ENCODE results near the gene PTPN18.
"Not testable (repeated sequence)": the region's sequence is repeated elsewhere in the genome, so short reads cannot be mapped to it uniquely, and the experiment has no call there.

Gene PTPN18

DNA sequence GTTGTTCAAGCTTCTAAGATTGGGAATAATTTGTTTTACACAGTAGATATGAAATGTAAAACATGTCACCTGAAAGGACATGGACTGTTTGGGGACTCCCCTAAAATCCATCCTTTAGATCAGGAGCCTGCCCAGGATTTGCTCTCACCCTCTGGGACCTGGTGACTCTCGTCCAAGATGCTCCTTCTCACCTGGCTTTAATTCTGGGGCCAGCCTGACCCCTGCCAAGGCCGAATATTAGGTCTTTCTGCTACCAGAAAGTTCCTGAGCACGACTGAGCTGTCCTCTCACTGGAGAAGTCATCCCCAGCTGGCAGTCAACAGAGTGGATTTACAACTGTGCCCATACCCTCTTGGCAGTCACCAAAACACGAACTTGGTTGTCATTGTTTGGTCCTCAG lies 25.3 kb downstream of the PTPN18 start:
- no peak for DNase-seq (ENCODE audit: low spot score)

DNA sequence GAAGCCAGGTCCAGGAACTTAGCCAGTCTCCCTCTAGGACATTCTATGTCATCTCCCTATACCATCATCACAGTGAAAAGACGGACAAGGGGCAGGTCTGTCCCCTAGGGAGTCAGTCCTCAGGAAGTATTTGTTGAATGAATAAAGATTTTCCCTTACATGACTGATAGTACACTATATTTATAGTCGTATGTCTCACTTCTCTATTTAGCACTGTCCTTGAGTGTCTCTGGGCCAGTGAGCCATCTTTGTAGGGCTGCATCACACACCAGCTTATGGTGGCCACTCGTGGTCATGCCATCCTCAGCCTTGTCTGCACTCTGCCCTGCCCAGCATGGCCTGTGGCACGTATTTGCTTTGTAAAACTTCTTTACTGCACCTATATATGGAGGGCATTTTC lies 25.8 kb downstream of the PTPN18 start:
- no peak for DNase-seq (ENCODE audit: low spot score)

DNA sequence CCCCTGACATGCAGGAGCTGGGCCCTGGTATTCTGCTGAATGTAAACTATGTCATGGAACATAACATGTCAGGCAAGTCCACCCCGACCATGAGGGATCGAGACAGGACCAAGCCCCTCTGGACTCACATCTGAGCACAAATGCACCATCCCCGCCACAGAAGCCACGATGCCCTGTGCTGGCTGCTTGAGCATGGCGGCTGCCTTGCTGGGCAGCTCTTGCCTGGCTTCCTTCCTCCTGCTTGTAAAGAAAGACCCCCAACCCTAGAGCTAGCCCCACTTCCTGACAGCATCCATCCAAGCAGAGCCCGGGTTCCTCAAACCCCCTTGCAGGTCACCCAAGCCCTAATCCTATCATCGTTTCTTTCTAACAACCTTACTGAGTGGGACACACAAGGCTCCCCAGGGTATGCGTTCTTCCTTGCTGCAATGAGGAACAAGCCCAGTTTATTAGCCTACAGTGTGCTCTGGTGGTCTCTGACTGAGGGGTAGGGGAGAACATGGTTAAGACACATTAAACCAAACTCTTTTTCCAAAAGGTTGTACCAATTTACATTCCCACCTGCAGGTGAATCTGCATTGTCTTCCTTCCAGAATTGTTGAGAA lies 26.6 kb downstream of the PTPN18 start:
- no peak for DNase-seq (ENCODE audit: low spot score)

DNA sequence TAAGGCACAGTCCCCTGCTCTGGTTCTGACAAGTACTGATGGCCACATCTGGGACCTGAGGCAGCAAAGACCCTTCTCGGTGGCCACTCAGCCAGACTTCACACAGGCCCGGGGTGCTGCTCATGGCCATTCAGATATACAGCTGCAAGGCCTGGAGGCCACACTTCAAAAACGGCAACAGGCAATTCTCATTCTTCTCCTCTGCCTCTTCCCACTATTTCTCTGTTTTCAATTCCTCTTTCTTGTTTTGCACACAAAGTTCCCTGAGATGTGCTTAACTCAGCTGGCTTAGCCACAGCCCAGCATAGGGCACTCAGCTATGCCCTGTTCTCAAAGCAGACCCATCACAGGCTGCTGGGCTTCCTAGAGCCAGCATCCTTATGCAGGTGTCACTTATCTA lies 29.9 kb downstream of the PTPN18 start:
- peak; percentile 50 for DNase-seq (ENCODE audit: low spot score)

DNA sequence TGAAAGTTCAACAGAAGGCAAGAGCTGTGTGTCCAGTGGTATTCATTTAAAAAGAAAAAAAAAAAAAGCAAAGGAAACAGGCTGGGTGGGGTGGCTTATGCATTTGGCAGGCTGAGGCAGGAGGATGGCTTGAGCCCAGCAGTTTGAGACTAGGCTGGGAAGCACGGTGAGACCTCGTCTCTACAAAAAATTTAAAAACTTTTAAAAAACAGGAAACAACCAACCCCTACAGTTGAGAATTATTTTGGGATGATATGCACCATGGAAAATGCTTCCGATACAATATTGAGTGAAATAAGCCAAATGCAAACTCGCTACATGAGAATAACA lies 31.2 kb downstream of the PTPN18 start:
- no peak for DNase-seq (ENCODE audit: low spot score)

DNA sequence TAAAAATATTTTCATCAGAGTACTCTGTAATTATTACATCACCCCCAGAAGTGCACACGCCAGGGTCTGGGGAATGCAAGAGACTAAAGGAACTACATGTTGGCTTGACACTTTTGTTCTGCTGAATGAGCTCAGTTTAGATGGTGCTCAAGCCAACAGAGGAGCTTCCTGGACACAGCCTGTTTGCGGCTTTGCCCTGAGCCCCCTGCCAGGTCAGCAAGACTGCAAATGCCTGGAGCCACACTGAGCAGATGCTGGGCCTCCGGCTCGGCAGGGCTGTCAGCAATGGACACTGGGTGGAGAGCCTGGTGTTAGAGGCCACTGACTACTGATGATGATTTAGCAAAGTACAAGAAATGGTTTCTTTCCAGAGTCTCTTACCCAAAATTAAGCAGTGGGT lies 31.9 kb downstream of the PTPN18 start:
- no peak for DNase-seq (ENCODE audit: low spot score)

- DNase-seq (ENCODE audit: low spot score), result no peak
Measured at GRCh38 chr2:130388221-130388907, 32.5 kb downstream of the PTPN18 start.

DNA sequence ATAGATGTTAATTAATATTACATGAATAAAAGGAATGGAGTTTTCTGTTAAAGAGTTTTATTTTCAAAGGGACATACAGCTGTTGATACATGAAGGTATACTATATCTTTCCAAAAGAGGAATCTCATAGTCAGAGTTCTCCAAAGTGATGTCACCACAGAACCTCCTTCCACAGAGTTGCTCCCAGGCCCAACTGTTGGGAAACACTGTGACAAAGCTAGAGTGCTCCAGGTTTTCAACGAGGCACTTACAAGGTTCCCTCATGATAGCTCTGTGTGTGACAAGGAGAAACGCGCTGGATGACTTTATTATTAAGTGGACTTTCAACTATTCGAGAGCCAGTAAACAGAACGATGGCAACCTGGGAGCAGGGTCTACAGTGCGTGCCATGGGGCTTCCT lies 33.5 kb downstream of the PTPN18 start:
- DNase-seq (ENCODE audit: low spot score), result no peak

DNA sequence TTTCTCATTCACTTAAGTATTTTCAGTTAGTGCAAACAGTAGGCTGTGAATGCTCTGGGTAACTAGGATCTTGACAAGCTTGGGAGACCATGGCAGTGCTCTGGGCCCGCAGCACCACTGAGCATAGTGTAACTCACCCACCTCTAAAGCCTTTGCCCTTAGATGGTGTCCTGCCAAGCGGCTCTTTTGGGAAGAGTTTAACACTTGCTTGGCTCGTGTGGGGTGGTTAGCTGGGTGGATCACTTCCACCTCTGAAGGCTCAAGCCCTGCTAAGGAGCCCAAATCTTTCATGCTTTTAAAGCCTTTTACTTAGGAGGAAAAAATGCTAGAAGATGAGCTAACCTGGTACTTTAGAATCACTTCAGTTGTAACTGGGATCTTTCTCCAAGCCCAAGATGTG lies 33.9 kb downstream of the PTPN18 start:
- no peak for DNase-seq (ENCODE audit: low spot score)

- DNase-seq (ENCODE audit: low spot score), result peak; percentile 69
Measured at GRCh38 chr2:130390460-130391057, 34.7 kb downstream of the PTPN18 start.

DNA sequence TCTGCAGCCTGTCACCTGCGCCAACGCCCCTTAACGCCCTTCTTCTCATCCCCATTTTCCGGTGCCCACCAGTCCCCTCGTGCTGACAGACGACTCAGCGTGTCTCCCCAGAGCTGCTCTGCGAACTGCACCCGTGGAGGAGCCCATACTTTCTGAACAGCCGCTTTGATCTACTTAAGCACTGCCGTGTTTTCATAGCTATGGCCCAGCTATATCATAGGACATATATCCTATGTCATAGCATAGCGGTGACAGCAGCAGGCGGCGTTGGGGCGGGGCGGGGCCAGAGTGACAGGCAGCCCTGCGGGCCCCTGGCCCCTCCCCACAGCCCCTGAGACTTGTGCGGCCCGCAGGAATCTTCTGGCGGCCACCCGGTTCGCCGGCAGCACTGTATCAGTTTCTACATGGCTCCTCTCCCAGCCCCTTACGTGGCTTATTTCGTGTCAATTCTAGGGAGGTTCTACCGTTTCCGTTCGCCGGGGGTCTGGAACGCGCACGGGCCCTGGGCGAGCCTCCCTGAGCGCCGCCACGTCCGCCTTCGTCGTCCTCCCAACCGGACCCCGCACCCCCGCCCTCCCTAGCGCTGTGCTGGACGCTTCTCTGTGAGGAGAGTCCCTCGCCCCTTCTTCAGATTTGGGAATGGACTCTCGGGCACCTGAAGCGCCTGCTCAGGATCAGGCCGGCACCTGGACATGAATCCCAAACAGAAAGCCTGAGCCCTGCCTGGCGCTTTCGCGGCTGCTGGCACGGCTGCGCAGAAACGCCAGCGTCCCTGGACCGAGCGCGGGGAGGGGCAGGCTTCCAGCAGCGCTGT lies 35.4 kb downstream of the PTPN18 start:
- peak; percentile 86 for DNase-seq (ENCODE audit: low spot score)

DNA sequence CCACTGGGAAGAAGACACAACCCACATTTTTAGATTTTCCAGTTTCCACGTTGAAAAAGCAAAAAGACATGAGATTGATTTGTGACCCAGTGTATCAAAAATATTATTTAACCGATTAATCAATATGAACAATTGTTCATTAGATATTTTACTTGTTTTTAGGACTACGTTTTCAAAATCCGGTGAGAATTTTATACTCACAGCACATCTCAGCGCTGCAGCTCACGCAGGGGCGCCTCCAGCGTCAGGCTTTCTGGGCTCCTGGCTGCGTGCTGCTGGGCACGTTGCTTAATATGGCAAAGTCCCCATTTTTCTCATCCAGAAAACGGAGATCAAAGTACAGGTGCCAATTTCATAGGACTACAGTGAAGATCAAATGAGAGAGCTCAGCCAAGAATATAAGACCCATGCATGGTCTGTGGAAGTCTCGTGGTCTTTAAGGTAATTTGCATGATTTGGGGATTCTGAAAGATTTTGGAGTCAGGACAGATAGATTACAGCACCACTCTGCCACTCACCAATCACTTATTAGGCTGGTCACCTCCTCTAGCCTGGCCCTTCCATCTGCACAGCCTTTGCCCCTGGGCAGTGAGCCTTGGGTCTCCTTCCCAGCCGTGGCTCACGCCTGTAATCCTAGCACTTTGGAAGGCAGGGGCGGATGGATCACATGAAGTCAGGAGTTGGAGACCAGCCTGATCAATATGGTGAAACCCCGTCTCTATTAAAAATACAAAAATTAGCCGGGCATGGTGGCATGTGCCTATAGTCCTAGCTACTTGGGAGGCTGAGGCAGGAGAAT lies 36.2 kb downstream of the PTPN18 start:
- DNase-seq (ENCODE audit: low spot score), result peak; percentile 56

- no peak for DNase-seq (ENCODE audit: low spot score)
Measured at GRCh38 chr2:130393318-130393910, 37.6 kb downstream of the PTPN18 start.

DNA sequence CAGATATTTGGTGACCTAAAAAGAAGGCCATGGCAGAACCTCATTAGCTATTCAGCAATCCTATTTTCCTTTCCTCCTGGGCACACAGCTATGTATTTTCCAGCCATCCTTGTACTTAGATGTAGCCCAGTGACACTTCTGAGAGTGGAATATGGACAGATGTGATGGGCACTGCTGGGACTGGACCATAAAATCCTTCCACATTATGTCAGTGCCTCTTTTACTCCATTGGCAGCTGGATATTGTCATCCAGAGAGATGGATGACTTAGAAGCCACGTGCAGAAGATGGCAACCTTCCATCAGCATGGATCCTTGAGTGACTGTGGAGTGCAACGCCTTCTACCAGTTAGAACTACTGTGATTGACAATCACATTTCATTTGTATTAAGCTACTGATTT lies 50.4 kb downstream of the PTPN18 start:
- not testable (repeated sequence) for DNase-seq (ENCODE audit: low spot score)

GRCh38 chr2:130416693-130417092 lies 60.8 kb downstream of the PTPN18 start:
- DNase-seq (ENCODE audit: low spot score), result not testable (repeated sequence)

DNA sequence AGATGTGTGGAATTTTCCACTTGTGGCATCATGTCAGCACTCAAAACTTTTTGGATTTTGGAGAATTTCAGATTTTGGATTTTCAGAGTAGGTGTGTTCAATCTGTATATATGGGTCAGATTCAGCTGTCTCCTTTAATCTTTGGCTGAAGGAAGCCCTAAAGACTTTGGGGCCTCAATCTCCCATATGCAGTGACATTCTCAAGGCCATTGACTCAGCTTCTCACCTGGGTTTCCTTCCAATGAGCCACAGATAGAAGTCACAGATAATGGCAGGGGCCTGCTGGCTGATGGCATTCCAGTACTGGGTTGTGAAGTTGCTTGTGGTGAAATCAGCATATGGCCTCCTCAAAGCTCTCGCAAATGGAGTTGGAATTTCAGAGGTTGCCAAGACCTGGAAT lies 63.0 kb downstream of the PTPN18 start:
- not testable (repeated sequence) for DNase-seq (ENCODE audit: low spot score)
